Measurements from ENCODE around the gene MTAP.

DNA sequence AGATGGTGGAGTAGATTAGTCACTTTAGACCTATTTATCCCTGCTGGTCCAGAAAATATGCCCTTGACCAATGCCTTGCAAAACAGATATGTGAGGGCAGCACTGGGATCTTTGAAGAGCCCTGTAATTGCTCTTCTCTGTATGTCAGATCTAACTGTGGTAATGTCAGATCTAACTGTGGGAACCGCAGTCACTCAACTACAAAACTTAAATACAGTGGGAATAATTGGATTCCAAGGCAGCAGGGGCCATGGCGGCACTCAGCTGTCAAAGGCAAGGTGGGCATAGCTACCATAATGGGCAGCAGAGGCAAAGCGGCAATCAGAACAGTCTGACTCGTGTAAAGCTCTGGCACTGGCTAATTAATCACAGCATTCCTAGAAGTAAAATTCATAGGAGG lies 46.2 kb downstream of the MTAP start:
- no peak for TF ChIP-seq GATA3 (IDR thresholded peaks at IDR 0.05; ENCODE audit: low read depth, low read length)
- TF ChIP-seq GATA2 (IDR thresholded peaks at IDR 0.05; ENCODE audit: low read depth, low read length) = no peak

Data from SH-SY5Y (cell line).